Amniotic epithelial cell (primary cell): ENCODE data around the gene HADHA.

ENCODE experiments used
- DNase-seq: peaks from one replicate; pipeline ENCODE4 v3.0.0-alpha.2; 2010; ENCODE audit warnings: low read depth

HADHA gene

DNA sequence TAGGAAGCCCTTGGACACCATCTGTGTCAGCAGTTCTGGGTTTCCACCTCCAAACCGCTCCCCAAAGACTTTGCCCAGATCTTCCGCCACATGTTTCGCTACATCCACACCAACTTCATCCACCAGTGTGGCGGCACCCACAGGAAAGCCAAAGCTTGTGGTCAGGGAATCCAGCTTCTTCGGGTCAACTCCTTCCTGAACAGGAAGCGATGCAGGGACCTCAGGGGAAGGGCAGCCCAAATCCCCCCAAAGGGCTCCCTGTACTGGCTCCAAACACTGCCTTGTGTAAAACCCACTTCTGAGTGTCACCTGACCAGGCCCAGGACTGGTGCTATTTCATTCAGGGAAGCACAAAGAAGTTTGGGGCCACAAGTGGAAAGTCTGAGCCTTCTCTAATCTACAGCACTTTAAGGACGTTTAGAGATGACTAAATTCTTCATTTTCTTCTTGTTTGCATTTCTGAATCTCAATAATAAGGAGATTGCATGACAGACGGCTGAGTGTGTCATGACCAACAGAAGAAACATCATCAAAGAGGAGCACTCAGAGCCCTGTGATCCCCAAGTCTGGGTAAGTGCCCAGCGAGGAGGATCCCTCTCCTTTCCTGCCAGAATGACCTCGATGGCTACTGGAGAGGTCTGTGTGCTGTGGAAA lies 50.7 kb downstream of the HADHA start:
- no peak for DNase-seq

DNA sequence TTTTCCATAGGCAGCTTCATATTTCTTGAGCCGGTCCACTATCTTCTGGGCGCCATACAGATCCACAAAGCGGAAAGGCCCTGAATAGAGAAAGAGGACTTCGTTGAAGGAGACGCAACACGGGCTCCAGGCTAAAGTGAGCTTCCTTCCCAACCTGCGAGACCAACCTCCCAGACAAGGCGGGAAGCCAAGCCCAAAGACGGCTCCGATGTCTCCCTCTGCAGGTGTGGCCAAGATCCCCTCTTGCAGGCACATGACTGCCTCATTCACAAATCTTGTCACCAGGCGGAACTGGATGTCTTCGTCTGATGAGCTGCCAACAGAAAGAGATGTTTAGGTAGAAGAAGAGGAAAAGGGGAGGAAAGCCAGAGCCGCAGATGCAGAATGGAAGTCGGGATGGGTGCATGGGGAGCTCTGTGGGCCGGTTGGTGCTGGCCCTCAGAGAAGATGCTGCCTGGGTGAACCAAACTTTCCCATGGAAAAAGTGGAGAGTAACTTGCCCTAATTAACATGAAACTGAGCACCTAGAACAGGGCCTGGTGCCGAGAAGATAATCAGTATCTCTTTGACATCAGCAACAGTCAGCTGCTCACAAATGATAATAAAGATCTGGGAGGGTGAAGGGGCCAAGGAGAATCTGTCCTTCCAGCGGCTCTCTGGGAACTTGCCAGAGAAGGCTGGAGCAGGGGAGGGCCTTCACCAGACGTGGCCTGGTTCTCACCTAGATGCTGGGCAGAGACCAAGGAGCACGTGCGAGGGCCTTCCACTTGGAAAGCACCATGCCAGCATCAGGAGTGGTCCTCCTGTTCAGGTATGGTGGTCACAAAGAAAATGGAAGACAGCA lies 52.9 kb downstream of the HADHA start:
- DNase-seq = no peak

DNA sequence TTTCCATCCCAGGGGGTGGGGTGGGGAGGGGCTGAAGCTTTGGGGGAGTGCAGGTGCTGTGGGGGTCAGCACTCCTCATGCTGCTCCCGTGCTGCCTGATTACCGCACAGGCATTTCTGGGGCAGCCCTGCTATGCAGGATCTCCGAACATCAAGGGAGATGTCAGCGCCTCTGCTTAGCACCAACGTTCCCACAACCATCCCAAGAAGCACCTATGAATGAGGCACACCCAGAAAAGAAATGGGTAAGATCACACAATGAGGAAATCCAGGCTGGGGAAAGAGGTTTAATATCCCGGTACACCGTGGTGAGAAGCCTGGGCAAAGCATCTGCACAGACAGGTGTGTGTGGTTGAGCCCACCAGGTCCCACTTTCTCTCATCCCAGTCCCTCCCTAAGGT lies 54.1 kb downstream of the HADHA start:
- no peak for DNase-seq

DNA sequence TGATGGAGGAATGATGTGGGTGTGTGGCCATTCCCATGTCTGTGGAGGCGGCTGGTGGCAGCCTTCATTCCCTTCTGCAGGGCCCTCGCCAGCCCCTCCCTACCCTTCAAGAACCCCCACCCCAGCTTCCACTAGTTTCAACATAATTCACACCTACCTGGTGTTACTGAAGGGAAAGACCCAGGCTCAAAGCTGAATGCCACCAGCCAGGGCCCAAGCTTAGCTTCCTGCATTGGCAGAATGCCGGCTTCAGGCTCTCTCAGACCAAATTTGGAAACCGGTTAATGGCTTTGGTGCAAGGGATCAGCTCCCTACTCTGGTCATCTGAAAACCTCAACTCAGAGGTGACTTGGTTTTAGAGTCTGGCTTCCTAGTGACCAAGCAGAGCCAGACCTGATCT lies 54.7 kb downstream of the HADHA start:
- DNase-seq = no peak

DNA sequence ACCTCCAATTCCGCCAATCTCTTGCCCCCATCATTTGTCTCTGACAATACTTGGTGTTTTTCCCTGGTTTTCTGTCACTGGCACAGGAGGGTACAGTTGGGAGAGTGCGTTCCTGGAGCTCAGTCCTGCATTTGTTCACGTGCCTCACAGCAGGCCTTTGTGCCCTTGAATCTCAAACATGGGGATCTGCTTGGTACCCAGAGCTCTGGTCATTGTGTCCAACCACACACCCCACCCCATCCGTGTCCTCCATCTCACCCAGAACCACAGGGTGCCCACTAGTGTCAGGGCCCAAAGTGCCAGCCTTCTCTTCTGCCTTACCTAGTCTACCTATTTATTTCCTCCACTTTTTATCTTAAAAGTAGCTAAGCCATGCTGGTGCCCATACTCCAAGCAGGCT lies 55.3 kb downstream of the HADHA start:
- DNase-seq = no peak

DNA sequence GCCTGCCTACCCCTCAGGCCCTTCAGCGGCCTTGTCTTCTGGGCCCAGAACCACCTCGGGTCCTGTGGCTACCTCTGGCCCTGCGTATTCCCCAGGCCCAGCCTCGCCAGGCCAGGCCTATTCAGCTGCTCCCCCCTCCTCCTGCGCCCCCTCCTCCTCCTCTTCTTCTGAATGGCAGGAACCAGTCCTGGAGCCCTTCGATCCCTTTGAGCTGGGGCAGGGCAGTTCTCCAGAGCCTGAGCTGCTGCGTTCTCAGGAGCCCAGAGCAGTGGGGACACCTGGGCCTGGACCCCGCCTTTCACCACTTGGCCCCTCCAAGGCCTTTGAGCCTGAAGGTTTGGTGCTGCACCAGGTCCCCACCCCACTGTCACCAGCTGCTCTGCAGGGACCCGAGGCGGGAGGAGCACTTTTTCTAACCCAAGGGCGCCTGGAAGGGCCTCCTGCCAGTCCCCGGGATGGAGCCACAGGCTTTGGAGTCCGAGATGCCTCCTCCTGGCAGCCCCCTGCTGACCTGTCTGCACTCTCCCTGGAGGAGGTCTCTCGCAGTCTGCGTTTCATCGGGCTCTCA lies 56.8 kb downstream of the HADHA start:
- no peak for DNase-seq

DNA sequence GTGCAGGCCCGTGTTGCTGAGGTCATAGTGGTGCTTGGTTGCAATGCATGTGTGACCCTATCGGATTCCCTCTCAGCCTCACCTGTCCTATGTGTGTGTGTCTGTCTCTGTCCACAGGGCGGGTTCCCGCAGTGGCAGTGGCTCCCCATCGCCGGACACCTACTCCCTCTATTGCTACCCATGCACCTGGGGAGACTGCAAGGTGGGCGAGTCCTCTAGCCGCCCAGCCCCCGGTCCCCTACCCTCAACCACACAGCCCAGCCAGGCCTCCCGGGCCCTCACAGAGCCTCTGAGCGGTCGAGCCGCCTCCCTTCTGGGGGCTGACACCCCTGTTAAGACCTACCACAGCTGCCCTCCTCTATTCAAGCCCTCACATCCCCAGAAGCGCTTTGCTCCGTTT lies 57.3 kb downstream of the HADHA start:
- no peak for DNase-seq

DNA sequence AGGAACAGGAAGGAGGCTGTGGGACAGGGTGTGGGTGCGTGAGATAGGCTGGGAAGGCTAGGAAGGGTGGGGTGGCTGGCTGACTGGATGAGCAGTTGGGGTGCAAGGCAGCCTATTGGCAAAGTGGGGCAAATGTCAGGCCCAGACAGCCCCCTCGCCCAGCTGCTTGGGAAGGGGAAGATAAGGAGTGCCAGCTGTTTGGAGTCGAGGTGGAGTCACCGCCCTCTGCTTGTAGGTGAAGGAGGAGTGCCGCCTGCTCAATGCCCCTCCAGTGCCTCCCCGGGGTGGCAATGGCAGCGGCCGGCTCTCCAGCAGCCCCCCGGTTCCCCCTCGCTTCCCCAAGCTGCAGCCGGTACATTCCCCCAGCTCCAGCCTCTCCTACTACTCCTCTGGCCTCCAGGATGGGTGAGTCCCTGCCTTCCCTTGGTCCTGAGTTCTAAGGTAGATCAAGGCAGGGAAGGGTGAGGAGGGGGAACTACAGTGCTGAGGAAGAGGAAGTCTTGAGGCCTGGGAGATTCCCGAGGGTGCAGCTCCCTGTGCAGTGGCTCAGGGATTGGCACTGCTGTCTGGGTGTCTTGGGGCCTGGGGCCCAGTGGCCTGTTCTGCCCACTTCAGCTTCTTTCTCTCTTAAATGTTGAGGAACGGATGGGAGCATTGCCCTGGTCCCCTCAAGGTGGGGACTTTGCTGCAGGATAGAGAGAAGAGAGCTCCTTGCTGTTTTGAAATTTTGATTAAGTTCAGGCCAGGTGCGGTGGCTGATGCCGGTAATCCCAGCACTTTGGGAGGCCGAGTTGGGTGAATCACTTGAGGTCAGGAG lies 58.3 kb downstream of the HADHA start:
- no peak for DNase-seq

DNA sequence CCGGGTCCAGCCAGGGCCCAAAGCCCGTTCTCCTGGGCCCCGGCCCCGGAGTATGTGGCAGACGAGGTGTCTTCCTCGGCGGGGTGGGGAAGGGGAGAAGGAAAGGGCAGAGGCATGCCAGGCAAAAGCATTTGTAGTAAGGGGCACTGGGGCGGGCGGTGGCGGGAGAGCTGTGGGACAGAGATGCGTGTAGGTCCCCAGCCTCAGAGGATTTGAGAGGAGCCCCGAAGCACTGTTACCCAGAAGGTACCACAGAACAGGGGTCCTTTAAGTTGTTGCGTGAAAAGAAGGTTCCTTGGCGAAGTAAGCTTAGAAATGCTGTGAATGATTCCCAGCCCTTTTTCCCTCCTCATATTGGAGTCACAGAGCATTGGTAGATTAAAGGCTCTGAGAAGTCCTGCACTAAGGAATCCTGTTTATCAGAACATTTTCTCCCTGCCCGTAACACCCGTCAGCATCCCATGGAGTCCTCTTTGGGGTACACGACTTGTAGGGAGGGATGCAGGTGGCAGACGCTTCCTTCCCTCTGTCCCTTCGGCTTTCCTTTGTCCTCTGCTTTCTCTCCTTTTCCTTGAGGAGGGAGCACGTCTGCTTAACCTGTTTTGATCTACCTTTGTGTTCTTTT lies 59.0 kb downstream of the HADHA start:
- DNase-seq = no peak

DNA sequence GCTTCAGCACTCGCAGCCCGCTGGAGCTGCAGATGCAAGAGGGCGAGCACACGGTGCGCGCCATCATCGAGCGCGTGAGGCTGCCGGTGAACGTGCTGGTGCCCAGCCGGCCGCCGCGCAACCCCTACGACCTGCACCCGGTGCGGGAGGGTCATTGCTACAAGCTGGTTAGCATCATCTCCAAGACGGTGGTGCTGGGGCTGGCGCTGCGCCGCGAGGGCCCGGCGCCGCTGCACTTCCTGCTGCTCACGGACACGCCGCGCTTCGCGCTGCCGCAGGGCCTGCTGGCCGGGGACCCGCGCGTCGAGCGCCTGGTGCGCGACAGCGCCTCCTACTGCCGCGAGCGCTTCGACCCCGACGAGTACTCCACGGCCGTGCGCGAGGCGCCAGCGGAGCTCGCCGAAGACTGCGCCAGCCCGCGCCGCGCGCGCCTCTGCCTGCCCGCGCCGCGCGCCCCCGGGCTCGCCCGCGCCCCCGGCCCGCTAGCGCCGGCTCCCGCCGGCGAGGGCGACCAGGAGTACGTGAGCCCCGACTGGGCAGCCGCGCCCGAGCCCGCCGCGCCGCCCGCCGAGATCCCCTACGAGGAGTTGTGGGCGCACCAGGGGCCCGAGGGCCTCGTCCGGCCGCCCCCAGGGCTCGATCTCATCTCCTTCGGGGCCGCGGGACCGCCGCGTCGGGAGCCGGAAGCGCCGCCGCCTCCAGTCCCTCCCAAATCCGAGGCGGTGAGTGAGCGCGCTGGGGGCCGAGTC lies 59.7 kb downstream of the HADHA start:
- peak; percentile 81 for DNase-seq

DNA sequence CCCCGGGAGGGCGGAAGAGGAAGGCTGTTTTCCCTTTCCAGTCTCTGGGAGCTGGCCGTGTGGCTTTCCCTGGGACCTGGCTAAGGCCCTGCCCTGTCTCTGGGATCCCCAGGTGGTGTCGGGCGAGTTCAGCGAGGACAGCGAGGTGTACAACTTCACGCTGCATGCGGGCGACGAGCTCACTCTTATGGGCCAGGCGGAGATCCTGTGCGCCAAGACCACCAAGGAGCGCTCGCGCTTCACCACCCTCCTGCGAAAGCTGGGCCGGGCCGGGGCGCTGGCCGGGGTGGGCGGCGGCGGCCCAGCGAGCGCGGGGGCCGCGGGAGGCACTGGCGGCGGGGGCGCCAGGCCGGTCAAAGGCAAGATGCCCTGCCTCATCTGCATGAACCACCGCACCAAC lies 60.3 kb downstream of the HADHA start:
- DNase-seq = no peak

DNA sequence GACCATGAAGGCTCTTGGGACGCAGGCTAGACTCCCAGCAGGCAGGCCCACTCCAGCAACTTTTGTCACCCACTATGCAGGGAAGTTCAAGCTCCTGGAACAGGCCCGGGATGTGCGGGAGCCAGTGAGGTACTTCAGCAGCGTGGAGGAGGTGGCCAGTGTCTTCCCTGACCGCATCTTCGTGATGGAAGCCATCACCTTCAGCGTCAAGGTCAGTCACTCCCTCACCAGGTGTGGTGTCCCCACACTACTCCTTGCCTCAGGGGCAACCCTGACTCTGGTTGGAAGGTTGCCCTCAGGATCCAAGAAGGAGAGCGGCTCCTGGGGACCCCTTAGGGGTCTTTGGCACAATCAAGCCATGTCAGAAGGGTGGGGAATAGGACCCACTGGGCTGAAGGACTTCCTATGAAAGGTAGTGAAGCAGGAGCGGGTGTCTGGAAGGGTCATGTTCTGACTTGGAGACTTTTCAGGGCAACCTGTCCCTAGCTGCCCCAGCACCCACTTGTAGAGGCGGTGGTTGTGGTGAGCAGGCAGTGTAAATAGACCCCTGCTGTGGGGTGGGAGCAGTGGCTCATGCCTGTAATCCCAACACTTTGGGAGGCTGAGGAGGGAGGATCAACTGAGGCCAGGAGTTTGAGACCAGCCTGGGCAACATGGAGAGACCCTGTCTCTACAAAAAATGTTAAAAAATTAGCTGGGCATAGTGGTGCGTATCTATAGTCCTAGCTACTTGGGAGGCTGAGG lies 61.4 kb downstream of the HADHA start:
- no peak for DNase-seq

DNA sequence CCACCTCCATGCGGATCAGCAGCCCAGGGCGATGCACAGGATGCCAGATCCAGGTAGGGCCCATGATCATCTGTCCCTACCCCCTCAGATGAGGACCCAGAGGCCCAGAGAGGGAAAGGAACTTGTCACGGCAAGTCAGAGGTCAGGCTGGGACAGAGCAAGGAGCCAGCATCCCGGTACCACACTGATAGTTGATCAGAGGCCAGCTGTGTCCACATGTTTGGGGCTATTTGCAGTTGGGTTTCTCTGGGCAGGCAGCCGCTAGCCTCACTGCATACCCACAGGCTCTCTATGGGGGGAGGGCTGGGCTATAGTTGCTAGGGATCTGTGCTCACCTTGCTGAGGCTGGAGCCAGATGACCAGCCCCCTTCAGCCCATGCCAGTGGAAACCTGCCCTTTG lies 62.0 kb downstream of the HADHA start:
- no peak for DNase-seq

DNA sequence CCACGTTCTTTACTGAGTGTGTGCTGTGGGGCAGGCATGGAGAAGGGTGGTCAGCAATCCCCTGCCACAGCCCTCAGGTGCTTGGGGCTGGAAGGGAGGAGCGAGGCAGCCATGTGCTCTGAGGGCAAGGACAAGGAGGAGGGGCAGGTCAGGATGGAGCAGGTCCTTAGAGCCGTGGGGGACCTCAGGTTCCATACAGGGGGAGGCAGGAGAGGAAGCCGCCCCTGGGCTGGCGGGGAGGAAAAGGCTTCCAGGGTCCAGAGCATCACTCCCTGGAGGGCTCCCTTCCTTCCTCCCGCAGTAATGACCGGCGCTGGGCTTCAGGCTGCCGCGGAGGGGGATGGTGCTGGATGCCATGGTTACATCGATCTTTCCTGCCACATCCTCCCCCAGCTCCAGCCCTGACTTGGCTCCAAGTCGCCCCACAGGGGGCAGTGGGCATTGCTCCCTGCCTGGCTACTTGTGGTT lies 65.0 kb downstream of the HADHA start:
- no peak for DNase-seq

DNA sequence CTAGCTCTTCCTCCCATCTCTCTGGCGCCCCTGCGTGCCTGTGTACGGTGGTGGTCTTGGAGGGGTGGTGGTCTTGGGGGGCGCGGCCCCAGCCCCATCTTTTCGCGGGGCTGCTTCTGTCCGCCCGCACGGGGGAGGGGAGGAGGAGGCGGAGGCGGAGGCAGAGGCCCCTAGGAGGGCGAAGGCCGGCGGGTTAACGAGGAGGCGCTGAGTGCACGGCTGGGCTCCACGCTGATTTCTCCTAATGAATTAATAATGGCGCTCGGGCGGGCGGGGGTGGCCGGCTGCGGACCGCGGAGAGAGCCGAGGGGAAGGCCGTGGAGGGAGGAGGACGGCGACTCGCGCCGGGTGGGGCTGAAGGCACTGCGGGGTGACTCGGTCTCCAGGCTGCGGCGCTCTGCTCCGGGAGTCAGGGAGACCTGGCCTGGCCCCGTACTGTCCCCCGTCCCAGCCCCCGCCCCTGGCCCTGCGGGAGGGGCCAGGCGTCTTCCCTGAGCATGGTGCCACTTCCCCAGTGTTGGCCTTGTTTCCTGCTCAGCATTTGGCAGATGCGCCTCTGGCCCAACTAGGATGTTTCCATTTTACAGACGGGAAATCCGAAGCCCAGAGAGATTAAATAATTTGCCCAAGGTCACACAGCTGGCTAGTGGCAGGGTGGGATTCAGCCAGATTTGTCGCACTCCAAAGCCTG lies 65.5 kb downstream of the HADHA start:
- no peak for DNase-seq

DNA sequence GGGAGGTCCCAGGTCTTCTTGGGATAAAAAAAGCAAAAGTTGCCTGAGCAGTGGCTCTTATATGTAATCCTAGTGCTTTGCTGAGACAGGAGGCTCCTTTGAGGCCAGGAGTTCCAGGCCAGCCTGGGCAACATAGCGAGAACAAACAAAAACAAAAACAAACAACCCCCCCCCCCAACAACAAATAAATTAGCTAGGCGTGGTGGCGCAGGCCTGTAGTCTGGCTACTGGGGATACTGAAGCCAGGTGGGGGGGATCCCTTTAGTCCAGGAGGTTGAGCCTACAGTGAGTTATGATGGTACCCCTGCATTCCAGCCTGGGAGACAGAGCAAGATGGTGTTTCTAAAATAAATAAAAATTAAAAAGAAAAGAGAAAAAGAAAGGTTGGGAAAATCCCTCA lies 66.2 kb downstream of the HADHA start:
- DNase-seq = no peak

DNA sequence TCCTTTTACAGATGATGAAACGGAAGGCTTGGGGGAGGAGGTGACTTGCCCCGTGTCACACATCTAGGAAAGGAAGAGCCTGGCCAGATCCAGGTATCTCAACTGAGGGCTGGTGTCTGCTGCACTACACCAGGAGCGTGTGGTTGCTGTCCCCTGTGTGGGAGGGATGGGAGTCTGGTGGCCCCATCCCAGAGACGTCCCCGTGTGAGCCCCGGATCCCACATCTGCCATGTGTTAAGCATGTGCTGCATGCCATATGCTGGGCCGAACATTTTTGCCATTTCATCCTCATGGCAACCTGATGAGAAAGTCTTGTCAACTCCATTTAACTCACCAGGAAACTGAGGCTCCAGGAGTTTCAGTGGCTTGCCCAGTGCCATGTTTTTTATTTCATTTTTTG lies 67.3 kb downstream of the HADHA start:
- no peak for DNase-seq

DNA sequence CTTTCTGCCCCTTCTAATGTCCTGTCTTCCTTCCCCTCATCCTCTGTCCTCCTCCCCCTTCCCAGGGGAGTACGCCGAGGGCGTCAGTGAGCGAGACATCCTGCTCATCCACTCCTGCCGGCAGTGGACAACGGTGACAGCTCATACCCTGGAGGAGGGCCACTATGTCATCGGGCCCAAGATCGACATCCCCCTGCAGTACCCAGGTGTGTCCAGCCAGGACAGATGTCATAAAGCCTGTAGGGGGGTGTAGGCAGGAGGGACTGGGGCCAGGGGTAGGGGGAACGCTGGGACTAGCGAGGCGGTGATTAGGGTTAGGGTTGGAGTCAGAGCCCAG lies 68.2 kb downstream of the HADHA start:
- DNase-seq = no peak

DNA sequence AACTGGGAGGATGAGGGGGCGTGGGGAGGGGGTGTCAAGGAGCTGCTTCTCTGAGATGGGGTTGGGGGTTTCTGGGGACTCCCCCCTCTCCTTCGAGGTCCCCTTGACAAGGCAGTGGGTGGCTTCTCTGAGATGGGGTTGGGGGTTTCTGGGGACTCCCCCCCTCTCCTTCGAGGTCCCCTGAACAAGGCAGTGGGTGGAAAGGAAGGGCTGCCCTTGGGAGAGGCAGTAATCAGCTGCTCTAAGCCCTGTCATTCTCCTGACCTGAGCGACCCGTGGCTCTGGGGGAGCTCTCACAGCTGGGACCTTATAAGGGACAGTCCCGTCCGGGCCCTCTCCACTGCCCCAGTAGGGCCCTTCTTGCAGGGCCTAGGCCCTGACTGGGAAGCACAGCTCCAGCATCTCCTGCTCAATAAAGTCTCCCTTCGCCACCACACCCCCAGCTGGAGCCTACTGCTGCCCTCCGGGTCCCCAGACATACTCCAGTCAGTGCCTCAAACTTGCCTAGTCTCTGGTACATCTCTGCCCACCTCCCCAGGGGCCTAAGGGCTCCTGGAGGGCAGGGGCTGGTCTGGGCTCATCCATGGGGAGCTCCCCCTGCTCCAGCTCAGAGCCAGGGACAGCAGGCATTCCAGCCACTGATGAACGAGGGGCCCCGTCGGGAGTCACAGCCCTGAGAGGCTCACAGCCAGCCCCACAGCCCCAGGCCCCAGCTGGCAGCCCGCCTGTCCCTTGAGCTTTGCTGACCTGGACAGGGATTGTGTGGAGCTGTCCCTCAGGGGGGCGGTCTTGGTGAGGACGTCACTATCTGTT lies 68.8 kb downstream of the HADHA start:
- no peak for DNase-seq
